Measurements from ENCODE around the gene EVA1A.
A peak's percentile ranks its signal among the peaks of the same experiment; 100 is the strongest.

Gene EVA1A

DNA sequence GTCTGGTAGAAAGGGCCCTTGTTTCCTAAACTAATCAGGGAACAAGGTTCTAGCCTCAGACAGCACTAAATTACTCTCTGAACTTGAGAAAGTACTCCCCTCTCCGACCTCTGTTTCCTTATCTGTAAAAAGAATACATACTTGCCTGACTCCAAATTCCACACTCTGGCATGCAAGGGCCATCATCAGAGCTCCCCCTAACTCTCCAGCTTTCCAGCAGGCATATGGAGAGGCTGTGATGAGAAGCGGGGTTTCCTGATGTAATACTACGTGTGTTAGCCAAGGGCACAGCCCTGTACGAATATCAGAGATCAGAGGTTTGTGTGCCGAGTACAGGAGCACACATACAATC lies 1.8 kb upstream of the EVA1A start:
- no peak for DNase-seq

DNA sequence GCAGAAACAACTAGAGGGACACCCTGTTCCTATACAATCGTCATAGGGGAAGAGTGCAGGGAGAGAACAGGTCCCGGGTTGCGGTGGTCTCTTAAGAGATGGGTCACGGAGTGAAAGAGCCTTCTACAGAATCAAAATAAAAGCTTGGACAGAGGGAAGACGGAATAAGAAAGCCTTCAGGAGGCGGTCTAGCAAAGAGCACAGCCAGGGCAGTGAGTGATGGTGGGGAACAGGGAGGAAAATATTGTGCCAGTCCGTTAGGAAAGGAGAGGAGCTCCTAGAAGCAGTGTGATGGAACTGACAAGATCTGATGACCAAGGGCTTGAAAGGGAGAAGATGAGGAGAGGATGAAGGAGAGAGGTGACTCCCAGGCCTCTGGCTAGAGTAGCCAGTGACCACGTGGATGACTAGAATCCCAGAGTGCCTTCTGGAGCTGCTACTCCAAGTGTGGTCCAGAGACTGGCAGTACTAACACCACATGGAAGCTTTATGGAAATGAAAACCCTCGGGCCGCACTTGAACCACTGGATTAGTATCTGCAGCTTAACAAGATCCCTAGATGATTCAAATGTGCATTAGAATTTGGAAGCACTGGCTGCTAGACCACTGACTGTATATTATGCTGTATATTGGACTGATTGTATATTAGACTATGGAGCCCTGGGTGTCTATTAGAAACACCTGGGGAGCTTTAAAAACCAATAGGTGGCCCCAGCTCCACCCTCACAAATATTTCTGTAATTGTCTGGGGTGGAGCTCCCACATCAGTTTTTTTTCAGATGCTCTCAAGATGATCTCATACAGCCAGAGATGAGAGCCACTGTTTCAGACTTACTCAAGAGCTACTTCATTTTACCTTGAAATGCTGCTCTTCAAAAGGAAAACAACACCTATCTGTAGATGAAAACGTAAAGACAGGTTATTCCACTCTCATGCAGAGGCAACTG lies 1.1 kb upstream of the EVA1A start:
- no peak for DNase-seq

DNA sequence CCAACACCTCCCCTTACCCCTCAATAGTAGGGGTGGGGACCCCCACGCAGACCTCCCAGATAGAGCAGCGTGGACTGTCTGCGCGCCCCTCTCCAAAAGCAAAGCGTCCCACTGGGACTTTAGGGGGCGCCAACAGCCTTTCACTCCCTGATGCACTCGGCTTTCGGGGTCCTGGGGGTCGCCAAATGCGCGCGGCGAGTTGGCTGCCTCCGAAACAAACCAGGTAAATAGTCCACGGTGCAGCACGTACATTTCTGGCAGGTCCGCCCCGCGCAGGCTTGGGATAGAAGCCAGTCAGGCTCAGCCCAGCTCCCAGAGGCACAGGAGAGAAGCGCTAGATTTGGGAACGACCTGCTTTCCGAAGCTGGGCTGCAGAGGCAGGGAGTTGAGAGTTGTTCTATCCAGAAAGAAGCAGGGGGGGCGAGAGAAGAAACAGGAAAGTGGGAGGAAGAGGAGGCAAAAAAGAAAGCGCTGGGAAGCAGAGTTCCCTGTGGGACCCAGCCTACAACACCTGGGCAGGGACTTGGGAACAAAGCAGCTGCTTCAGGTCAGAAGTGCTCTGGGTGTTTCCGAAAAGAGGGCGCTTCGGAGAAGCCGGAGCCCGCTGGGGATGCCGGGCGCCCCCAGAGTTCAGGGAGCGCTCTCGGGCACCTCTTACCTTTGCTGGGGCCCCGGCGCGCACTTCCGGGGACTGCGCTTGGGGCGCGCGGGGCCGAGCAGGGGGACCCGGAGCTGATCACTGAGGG lies 544 bp downstream of the EVA1A start:
- no peak for DNase-seq

DNA sequence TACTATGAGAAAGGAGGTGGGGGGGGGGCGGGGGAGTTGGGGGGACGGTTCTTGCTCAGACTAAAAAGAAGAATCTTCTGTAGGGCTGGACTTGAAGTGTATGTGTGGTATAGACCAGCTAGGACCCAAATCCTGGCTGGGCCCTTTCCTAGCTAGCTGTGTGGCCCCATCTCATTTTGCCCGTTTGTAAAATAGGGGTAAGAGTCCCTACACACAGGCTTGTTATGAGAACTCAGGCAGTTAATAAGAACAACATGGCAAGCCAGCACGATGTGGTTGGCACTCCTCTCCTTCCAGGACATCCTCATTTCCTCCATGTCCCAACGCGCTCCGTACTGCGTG lies 1.1 kb downstream of the EVA1A start:
- no peak for DNase-seq

DNA sequence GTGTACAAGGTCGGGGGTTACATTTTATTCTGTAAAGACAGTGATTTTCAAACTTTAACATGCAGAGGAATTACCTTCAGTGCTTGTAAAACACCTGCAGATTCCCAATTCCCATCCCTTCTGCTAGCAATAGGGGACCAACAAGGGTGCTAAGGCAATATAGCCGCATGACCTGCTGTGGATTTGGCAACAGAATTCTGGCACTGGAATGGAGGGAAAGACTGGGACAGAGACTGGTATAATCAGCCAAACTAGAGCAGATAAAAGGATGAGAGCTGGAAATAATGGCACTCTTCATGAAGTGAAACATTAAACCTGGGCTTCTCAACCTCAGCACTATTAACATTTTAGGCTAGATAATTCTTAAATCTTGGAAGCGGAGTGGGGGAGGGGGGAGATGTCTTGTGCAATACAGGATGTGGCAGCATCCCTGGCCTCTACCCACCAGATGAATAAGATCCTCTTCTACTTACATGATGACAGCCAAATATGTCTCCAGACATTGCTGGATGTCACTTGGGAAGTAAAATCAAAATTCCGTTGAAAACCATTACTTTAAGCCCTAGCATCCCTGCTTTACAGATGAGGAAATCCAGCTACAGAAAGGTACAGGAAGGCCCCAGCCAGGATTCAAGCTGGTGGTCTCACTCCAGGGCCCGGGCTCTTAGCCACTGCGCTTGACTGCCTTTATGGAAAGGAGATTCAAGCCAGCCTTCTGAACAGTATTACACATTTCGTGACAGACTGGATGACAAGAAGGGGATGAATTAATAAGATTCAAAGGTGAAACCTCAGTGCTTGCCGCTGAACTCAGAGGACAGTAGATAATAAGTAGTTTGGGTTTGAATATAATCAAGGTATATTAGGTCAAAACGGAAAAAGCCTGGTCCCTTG lies 1.7 kb downstream of the EVA1A start:
- DNase-seq, result no peak

DNA sequence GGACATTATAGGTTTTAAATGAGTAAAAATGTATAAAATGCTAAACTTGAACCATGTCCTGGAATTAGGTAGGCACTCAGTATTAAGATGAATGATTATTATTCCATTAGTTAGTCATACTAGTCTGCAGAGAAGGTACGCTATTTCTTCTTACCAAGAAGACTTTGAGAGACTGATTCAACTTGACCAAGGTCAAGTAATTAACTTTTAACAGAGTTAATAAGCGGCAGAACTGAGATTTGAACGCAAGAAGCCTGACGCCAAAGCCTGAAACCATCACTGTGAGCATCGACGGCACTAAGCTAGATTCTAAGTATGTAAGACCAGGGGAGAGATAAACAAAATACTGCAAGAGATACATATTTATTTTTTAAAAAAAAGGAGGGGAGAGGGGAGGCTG lies 2.6 kb downstream of the EVA1A start:
- no peak for DNase-seq

DNA sequence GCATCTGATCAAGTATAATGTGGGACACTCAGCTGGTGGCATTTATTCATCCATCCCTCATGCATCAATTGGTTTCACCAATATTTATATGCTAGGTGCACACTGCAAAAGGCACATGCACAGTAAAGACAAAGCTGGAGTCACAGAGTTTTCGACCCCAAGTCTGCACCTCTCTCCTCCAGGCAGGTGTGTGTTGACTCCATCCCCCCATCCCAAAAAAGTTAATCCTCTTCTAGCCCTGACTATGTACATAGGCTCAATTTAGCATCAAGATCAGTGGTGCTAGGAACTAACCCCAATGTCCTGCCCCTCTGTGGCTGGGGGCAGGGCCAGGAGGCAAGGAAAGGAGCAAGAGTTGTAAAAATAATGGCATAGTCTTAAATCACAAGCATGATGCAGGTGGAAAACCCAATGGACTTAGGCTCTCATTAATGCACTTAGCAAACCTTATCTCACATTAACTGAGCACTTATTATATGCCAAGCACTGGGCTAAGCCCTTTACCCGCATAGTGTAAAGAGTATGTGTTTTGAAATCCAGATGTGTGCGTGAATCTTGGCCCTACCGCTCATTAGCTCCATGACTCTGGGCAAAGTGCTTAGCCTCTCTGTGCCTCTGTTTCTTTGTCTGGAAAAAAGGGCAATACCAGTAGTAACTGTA lies 3.1 kb downstream of the EVA1A start:
- no peak for DNase-seq

DNA sequence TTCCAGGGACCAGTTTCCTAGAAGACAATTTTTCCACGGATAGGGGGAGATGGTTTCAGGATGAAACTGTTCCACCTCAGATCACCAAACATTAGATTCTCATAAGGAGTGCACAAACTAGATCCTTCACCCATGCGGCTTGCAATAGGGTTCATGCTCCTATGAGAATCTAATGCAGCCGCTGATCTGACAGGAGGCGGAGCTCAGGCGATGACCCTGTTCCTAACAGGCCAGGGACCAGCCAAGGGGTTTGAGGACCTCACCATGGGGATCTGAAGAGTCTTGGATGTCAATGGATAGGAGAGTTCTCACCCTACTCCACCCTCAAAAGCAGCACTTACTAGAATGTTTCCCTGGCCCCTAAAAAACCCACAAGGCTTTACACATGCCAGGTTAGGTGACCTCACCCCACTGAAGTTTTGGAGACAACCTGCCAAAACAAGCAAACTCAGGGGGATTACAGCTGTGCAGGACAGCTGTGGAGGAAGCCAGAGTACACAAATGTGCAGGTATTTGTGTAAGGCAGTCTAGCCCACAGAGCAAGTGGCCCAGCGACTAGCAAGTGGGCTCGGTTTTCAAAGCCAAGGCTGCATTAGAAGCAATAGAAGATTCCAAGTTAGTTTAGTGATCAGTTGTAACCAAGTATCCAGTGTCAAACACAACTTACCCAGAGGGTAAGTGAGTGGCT lies 3.9 kb downstream of the EVA1A start:
- DNase-seq, result no peak

DNA sequence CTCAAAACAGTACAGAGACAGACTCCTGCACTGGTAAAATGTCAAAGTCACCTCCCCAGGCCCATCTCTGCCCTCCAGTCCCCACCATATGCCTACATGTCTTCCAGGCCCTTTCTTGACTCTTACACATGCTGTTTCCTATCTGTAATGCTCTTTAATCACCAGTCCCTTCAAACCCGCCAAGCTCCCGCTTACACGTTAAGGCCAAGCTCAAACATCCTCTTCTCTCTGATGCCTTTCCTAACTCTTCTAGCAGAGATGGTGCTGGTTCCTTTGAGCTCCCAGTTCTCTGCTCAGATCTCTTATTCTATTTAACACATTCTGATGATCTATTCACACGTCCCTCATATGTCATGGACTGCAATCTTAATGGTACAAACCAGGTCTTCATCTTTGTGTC lies 5.0 kb downstream of the EVA1A start:
- no peak for DNase-seq

DNA sequence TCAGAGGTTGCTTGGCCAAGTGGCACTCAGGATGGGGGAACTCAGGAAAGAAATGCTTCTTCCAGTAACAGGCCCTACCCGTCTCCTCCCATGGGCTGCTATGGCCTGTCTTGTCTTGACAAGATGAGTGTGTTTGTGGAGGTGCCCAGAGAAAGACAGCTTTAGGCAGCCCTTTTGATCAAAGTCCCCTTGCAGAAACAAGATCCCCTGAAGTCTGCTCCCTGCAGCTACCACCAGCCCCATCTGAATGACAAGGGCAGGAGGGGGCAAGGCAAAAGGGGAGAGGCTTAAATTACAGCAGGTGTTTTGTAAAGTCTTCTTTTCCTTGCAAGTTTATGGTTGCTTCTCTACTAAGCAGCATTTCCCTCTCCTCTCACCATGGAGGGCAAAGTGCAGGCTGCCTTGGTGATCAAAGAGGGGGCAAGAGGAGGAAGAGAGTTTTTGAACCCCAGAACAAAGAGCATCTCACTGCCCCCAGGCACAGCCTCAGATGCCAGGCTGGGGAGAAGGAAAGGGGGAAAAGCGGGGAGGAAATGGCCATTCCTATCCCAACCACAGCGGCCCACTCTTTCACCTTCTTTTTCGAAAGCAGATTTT lies 6.7 kb downstream of the EVA1A start:
- no peak for DNase-seq

DNA sequence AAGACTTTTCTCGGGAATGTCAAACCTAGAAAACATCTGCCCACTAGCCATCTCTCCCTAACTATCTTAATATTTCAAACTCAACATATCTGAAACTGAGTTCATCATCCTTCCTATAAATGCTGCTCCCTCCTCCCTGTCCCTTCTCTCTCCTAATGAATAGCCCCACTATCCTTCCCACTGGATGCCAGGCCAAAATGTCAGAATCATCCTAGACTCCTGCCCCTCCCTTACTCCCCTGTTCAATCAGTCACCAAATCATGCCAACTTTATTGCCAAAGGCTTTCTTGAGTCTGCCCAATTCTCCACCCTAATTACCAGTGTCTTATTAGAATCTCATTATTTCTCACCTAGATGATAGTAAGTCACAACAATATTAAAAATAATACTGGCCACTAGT lies 8.5 kb downstream of the EVA1A start:
- DNase-seq, result no peak

DNA sequence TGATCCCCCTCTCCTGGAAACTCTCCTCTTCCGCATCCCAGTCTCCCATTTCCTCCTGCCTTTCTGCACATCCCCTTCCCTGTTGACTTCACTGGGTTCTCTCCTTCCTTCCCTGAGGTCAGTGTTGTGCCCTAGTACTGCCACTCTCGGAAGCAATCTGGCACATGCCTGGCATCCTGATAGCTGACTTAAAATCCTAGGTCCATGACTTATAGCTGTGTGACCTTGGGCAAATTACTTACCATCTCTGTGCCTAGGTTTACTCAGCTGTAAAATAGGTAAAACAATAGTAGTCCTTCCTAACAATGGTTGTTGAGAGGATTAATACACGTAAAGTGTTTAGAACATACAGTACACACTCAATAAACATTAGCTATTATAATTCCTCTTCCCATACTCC lies 9.3 kb downstream of the EVA1A start:
- no peak for DNase-seq

DNA sequence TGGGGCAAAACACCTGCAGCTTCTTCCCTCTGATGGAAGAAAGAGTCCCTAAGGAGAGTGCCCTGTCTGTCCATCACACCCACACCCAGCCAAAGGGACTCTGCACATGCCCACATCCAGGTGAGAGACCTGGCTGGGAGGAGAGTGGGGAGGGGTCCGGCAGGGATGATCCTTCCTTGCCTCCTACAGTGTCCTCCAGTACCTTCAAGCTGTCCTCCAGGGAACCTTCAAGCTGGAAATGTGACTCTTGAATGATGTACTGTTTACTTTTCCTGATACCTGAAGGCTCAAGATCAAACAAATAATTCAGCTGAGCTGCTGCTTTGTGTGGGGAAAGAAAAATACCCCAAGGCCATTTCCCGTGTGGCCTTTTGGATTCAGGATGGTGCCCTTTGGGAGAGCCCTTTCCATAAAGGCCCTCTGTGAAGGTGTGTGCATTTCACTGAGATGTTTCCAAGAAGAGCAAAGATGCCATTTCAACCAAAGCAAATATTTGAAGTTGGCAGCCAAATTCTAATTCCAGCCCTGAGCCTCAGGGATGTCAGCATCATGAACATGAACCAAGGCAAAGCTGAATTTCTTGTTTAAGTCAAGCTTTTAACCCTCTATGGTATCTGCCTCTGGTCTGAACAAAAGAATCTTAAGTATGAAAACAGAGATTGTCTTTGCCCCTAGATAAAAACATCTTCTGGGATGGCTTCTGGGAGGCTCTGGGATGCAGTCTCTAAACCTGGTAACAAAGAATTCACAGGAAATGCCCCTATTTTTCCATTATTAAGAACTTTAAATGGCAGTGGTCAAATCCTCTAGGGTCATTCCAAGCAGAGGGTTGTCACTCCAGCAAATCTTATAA lies 11.1 kb downstream of the EVA1A start:
- DNase-seq, result no peak

DNA sequence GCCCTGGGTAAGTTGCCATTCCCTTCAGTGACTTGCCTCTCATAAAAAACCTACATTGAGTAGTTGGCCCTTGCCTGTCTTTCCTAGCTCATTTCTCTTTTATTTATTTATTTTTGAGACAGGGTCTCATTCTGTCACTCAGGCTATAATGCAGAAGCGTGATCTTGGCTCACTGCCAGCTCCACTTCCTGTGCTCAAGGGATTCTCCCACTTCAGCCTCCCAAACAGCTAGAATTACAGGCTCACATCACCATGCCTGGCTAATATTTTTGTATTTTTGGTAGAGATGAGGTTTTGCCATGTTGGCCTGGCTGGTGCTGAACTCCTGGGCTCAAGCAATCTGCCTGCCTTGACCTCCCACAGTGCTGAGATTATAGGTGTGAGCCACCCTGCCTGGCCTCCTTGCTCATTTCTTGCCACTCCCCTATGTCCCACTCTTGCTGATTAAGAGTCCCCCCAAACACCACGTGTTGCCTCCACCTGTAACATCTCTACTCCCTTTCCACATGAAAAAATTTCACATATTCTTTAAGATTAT lies 12.6 kb downstream of the EVA1A start:
- DNase-seq, result peak; percentile 31

DNA sequence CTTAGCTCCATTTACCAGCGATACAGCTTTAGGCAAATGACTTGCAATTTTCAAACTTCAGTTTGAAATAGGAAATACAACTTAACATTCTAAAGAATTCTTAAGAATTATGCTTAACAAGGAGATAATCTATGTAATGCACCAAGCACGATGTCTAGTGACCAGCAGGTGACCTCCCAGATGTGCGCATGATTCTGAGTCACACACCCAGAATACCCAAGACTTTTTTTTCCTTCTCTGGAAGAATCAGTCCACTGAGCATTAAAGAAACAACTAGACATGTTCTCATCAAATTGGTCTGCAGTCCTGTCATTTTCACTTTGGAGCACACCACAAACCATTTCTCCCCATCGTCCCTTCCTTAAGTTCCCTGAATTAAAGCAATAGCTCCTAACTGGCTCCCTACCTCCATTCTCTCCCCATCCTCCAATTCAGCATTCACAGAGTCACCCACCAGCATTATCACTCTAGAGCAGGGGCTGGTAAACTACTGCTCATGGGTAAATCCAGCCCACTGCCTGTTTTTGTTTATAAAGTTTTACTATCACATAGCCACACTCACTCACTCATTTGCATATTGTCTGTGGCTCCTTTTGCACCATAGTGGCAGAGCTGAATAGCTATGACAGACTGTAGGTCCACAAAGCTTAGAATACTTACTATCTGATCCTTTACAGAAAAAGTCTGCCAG lies 13.2 kb downstream of the EVA1A start:
- no peak for DNase-seq

DNA sequence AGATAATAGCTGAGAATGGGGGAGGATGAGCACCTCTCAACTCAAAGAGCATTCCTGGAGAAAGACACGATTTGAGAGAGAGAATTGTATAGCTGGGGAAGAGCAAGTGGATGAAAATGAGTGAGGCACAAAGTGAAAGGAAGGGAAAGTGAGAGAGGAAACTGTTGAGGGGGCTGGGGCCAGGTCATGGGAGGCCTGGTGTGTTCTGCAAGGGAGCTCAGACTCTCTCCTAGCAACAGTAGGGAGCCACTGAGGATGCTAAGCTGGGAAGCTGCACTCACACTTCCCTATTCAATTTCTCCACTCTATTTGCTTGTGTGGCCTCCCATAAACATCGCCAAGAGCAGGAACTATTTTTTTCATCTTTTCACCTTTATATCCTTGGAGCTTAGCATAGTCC lies 14.8 kb downstream of the EVA1A start:
- DNase-seq, result no peak

DNA sequence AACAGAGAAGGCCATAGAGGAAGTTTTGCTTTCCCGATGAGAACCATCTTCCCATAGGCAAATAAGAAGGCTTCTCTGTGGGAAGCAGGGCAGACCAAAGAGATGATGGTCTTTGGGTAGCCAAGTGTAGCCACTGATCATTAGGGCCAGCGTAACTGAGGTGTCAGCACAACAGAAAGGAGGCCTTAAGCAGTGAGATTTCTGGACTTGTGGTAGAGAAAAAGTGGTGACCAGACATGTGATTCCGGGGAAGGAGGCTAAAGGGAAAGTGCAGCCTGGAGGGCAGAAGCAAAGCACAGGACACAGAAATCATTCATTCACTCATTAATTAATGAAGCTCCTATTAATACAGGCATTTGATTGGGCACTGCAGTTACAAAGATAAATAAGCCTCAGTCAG lies 15.4 kb downstream of the EVA1A start:
- DNase-seq, result no peak

DNA sequence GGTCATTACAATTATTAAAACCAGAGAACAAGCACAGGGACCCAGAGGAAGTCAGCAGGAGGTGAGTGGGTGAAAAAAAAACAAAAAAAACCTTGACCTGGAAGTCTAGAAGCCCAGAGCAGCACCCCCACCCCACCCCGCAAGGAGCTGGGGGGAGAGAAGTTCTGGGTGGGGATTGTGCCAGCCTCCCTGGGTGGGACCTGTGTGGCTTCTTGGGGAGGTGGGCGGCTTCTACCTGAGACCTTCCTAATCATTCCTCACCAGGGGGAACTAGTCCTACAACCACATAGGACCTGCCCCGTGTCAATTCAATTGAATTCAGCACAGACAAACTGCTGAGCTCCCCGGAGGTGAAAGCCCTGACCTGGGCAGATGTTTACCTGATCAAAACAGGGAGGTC lies 17.3 kb downstream of the EVA1A start:
- no peak for DNase-seq

DNA sequence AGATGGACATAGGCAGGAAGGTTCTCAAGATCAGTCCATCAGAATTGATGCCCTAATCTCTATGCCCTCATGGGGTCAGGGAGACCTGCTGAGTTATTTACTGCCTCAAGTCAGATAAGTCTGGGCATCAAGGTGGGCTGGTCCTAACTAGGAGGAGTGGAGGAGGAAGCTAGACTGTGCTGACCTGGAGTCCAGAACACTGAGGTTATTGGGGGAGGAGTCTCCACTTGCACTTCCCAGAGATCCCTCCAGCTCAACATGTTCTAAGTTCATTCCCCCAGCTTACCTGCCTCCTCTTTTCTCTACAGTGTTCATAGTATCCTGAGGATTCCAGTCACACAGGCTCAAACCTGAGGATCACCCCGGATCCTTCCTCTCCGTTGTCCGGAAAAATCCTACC lies 19.3 kb downstream of the EVA1A start:
- no peak for DNase-seq

DNA sequence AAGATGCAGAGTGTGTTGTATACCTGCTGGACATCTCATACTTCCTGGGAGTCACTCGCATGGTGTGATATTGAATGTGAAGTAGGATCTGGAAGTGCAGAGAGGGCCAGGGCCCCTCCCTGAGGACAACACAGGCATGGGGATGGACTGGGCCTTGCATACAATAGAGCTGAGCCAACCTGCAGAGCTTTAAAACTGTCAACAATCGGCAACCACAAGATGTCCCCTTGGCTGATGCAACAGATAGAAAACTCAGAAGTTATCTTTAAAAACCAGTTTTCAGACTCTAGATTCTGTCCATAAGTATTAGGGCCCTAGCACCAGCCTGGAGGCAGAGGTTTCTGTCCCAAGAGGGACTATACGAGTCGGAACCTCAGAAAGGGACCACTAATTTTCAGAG lies 19.7 kb downstream of the EVA1A start:
- no peak for DNase-seq
